ENCODE data around the gene ZBTB7B.

The ZBTB7B gene

GRCh38 chr1:155022927-155023236, 20.3 kb downstream of the ZBTB7B start:
- Mint-ChIP-seq H3K4me3 (no peak overlapping the region), H3K4me1 (peaks cover 20% of the 10 kb centered on the region), H3K36me3 (peaks cover 31% of the 10 kb centered on the region), H3K27ac (no peak overlapping the region), H3K9me3 (no peaks in the 10 kb centered on the region)
- ATAC-seq: no peak
- no peak for DNase-seq (ENCODE audit: low spot score in 2 of 2)

- Mint-ChIP-seq H3K4me3 (no peak overlapping the region), H3K9me3 (no peaks in the 10 kb centered on the region), H3K27ac (no peak overlapping the region), H3K36me3 (peaks cover 29% of the 10 kb centered on the region), H3K4me1 (peaks cover 15% of the 10 kb centered on the region)
- DNase-seq (ENCODE audit: low spot score in 2 of 2) (no peak), ATAC-seq (no peak)
Measured at GRCh38 chr1:155023627-155024026, 21.0 kb downstream of the ZBTB7B start.

GRCh38 chr1:155024315-155024714, 21.7 kb downstream of the ZBTB7B start:
- H3K4me1 Mint-ChIP-seq: peaks cover 8% of the 10 kb centered on the region
- no peak overlapping the region for H3K27ac Mint-ChIP-seq
- no peak for ATAC-seq
- H3K36me3 Mint-ChIP-seq: peaks cover 22% of the 10 kb centered on the region
- DNase-seq (ENCODE audit: low spot score in 2 of 2): no peak
- no peaks in the 10 kb centered on the region for H3K9me3 Mint-ChIP-seq
- H3K4me3 Mint-ChIP-seq: no peak overlapping the region

- H3K4me1 Mint-ChIP-seq: no peaks in the 10 kb centered on the region
- no peak overlapping the region for H3K4me3 Mint-ChIP-seq
- H3K36me3 Mint-ChIP-seq: peaks cover 5% of the 10 kb centered on the region
- H3K27ac Mint-ChIP-seq: no peak overlapping the region
- H3K9me3 Mint-ChIP-seq: no peaks in the 10 kb centered on the region
- no peak for ATAC-seq
- no peak for DNase-seq (ENCODE audit: low spot score in 2 of 2)
Measured at GRCh38 chr1:155026154-155026553, 23.6 kb downstream of the ZBTB7B start.

GRCh38 chr1:155026588-155026987, 24.0 kb downstream of the ZBTB7B start:
- DNase-seq (ENCODE audit: low spot score in 2 of 2): no peak
- H3K4me1 Mint-ChIP-seq: no peaks in the 10 kb centered on the region
- no peak overlapping the region for H3K4me3 Mint-ChIP-seq
- peak; percentile 62 for ATAC-seq
- H3K36me3 Mint-ChIP-seq: peaks cover 5% of the 10 kb centered on the region
- no peaks in the 10 kb centered on the region for H3K9me3 Mint-ChIP-seq
- H3K27ac Mint-ChIP-seq: no peak overlapping the region

GRCh38 chr1:155029513-155030242, 27.1 kb downstream of the ZBTB7B start:
- no peaks in the 10 kb centered on the region for H3K36me3 Mint-ChIP-seq

GRCh38 chr1:155030243-155030795, 27.7 kb downstream of the ZBTB7B start:
- no peaks in the 10 kb centered on the region for H3K9me3 Mint-ChIP-seq
- H3K27ac Mint-ChIP-seq: no peak overlapping the region
- DNase-seq (ENCODE audit: low spot score in 2 of 2) (no peak), ATAC-seq (no peak)
- H3K36me3 Mint-ChIP-seq: no peaks in the 10 kb centered on the region
- no peak overlapping the region for H3K4me3 Mint-ChIP-seq
- no peaks in the 10 kb centered on the region for H3K4me1 Mint-ChIP-seq

More at GRCh38 chr1:155029513-155030242, 27.1 kb downstream of the ZBTB7B start:
- peak overlapping the region; percentile 29 for H3K27ac Mint-ChIP-seq
- no peak for DNase-seq (ENCODE audit: low spot score in 2 of 2)
- no peak for ATAC-seq
- H3K4me3 Mint-ChIP-seq: no peak overlapping the region
- no peaks in the 10 kb centered on the region for H3K4me1 Mint-ChIP-seq
- H3K9me3 Mint-ChIP-seq: no peaks in the 10 kb centered on the region

GRCh38 chr1:155030899-155031298, 28.3 kb downstream of the ZBTB7B start:
- no peak for ATAC-seq
- no peak for DNase-seq (ENCODE audit: low spot score in 2 of 2)
- Mint-ChIP-seq H3K4me1 (no peaks in the 10 kb centered on the region), H3K36me3 (no peaks in the 10 kb centered on the region), H3K27ac (no peak overlapping the region), H3K4me3 (no peak overlapping the region), H3K9me3 (no peaks in the 10 kb centered on the region)

- no peak for ATAC-seq
- DNase-seq (ENCODE audit: low spot score in 2 of 2): no peak
- no peaks in the 10 kb centered on the region for H3K36me3 Mint-ChIP-seq
- H3K27ac Mint-ChIP-seq: peak overlapping the region; percentile 54
- H3K4me3 Mint-ChIP-seq: no peak overlapping the region
- no peaks in the 10 kb centered on the region for H3K9me3 Mint-ChIP-seq
- no peaks in the 10 kb centered on the region for H3K4me1 Mint-ChIP-seq
Measured at GRCh38 chr1:155032886-155033285, 30.3 kb downstream of the ZBTB7B start.

GRCh38 chr1:155033524-155033923, 30.9 kb downstream of the ZBTB7B start, which contains the start of the genes DCST1 and DCST2:
Gene DCST1, plus strand, starts transcription at chr1:155033824. Its CDS starts 213 bp downstream, at chr1:155034037.
Gene DCST2, minus strand, starts transcription at chr1:155033781. Its CDS starts 80 bp downstream, at chr1:155033701.
- ATAC-seq (no peak), DNase-seq (ENCODE audit: low spot score in 2 of 2) (no peak)
- Mint-ChIP-seq H3K27ac (peak within 1 kb of the TSS; percentile 54), H3K4me1 (no peaks in the 10 kb centered on the region), H3K36me3 (no peaks in the 10 kb centered on the region), H3K4me3 (no peak within 1 kb of the TSS), H3K9me3 (no peaks in the 10 kb centered on the region)

GRCh38 chr1:155034318-155035208, 32.0 kb downstream of the ZBTB7B start:
- no peak overlapping the region for H3K4me3 Mint-ChIP-seq
- no peaks in the 10 kb centered on the region for H3K36me3 Mint-ChIP-seq
- H3K4me1 Mint-ChIP-seq: no peaks in the 10 kb centered on the region
- DNase-seq (ENCODE audit: low spot score in 2 of 2) (no peak), ATAC-seq (no peak)
- no peaks in the 10 kb centered on the region for H3K9me3 Mint-ChIP-seq
- no peak overlapping the region for H3K27ac Mint-ChIP-seq

- H3K4me1 Mint-ChIP-seq: no peaks in the 10 kb centered on the region
- ATAC-seq (no peak), DNase-seq (ENCODE audit: low spot score in 2 of 2) (no peak)
- H3K36me3 Mint-ChIP-seq: no peaks in the 10 kb centered on the region
- no peak overlapping the region for H3K4me3 Mint-ChIP-seq
- H3K9me3 Mint-ChIP-seq: no peaks in the 10 kb centered on the region
- H3K27ac Mint-ChIP-seq: no peak overlapping the region
Measured at GRCh38 chr1:155035936-155036335, 33.3 kb downstream of the ZBTB7B start.

GRCh38 chr1:155037043-155037442, 34.4 kb downstream of the ZBTB7B start:
- no peak for DNase-seq (ENCODE audit: low spot score in 2 of 2)
- Mint-ChIP-seq H3K4me3 (no peak overlapping the region), H3K27ac (no peak overlapping the region), H3K36me3 (no peaks in the 10 kb centered on the region), H3K4me1 (no peaks in the 10 kb centered on the region), H3K9me3 (no peaks in the 10 kb centered on the region)
- no peak for ATAC-seq

GRCh38 chr1:155037851-155038441, 35.3 kb downstream of the ZBTB7B start:
- no peaks in the 10 kb centered on the region for H3K9me3 Mint-ChIP-seq
- H3K4me3 Mint-ChIP-seq: no peak overlapping the region
- no peak overlapping the region for H3K27ac Mint-ChIP-seq
- no peak for ATAC-seq
- no peaks in the 10 kb centered on the region for H3K4me1 Mint-ChIP-seq
- no peaks in the 10 kb centered on the region for H3K36me3 Mint-ChIP-seq
- DNase-seq (ENCODE audit: low spot score in 2 of 2): no peak

GRCh38 chr1:155038602-155039307, 36.2 kb downstream of the ZBTB7B start:
- DNase-seq (ENCODE audit: low spot score in 2 of 2) (no peak), ATAC-seq (no peak)
- H3K4me1 Mint-ChIP-seq: no peaks in the 10 kb centered on the region
- H3K4me3 Mint-ChIP-seq: no peak overlapping the region
- no peaks in the 10 kb centered on the region for H3K36me3 Mint-ChIP-seq
- no peak overlapping the region for H3K27ac Mint-ChIP-seq
- no peaks in the 10 kb centered on the region for H3K9me3 Mint-ChIP-seq

All from stimulated activated effector memory CD8-positive, alpha-beta T cell treated with anti-CD3 and anti-CD28 coated beads, Interleukin-12 subunit alpha, Interleukin-12 subunit beta, amount 100 ng/mL, for 72 hours (primary cell).